Stimulated activated CD8-positive, alpha-beta memory T cell treated with anti-CD3 and anti-CD28 coated beads, Interleukin-2, amount 100 ng/mL, for 48 hours (primary cell): ENCODE data around the gene CCDC86.

ENCODE experiments used
- DNase-seq, 2 donors: peaks; one replicate each; pipeline ENCODE4 v3.0.0-alpha.2; 2020; ENCODE audit warnings: low read depth in 2 of 2

CCDC86 gene

GRCh38 chr11:60831501-60832079 is 10.3 kb upstream of the CCDC86 start:
- DNase-seq, result no peak

DNA sequence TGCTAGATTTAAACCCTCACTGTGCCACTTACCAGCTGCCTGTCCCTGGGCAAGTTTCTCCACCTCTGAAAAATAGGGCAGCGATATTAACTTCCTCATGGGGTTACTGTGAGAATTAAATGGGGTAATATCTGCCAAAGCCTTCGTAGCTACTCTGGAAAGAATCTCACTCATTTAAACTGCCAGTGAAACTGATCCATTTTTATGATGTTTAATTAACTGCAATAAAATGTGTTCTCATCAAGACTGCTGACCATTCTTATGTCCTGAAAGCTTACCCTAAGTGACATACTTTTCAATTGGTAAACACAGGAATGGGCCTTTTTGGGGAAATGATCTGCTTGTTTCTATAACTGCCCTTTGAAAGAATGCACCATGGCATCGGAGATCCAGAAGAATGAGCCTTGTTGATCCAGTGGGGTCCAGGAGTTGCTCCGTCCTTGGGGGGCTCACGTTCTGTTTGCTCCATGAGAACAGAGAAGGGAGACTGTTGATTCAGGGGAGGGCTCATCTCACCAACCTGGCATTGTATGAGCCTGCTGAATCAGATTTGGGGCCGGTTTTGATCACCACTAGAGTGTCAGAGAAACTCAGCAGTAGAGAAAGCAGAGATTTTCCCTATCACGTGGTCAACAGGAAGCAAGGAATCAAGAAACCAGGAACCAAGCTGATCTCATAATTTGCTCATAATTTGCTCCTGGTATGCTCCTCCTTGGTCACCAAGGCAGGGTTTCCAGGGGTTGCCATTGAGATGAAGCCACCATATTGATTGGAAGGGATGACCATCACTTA is 7.0 kb upstream of the CCDC86 start:
- DNase-seq, result no peak

DNA sequence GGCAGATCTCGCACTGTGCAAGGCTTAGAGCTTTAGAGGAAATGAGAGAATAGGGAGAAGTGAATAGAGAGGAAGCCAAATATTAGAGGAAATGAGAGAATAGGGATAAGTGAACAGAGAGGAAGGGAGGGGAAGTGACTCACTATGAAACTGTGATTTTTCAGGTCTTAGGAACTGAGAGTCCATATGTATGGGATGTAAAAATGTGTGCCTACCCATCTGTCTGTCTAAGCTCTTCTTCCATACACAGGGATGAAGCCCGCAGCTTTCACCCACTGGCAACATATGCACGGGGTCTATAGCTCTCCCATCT is 6.4 kb upstream of the CCDC86 start:
- DNase-seq, result no peak

DNA sequence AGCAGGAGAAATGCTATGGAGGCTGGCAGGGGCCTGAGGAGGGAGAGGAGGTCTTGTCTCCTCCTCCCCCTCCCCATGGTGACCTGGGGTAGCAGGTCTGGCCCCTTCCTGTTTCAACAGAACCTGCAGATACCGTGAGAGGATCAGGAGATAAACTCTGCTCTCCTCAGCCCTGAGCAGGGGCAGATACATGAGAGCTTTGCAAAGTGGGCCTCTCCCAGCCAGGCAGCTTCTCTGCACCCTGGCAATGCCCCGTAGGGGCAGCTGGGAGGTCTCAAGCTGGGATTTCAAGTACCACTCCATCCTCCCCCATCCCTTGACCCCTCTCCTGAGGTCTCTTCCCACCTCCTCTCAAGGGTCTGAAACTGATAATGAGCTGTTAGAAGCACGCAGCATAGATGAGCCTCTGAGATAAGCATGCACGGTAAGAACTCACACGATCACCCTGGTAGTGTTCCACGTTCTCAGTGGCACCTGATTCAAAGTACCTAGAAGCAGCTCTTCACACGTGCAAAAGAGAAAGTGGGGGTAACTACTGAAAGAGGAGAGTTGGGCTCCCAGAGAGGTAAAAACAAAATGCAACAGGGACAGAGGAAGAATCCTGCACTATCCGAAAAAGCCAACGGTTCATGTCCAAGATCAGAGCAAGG is 4.9 kb upstream of the CCDC86 start:
- no peak for DNase-seq

GRCh38 chr11:60838132-60838531 is 3.8 kb upstream of the CCDC86 start:
- DNase-seq, result no peak

DNA sequence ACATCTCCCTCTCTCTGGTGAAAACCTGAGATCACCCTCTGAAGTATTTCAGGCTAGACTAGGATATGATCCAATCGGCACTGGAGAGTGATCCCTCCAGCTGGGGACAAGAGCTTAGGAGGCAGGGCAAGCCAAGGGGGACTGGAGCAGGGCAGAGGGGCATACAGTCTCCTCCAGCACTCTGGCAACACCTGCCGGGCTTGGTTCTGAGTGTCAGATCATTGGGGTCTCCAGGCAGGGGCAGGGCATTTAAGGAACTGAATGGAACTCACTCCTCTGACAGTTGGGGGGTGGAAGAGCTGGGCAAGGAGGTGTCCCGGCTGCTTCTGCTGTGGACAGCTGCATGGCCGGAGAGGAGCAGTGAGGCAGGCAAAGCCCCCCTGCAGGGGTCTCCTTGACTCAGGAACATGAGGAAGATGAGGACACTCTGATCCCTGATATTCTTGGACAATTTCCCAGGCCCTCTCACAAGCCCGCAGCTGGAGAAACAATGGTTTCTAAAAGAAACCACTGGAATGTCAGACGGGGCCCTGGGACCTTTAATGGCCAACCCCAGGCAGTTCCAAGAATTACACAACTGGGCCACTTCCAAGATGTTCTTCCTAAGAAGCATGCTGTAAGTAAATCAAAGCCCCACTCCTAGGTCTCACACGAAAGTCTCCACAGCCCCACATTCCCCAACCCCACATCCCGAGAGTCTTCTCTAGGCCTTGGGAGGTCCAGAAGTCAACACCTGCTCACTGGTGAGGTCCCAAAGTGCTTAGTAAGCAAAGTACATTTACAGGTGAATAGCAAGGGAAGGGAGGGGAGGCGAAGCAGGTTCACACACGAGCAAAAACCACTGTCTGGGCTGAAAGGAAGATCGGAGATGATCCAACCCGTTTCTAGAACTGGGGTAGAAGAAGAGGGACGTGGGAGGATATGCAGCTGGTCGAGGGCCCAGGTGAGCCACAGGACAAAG is 1.2 kb upstream of the CCDC86 start:
- DNase-seq, result no peak

- no peak for DNase-seq
Observed at GRCh38 chr11:60842668-60843600, 1.0 kb downstream of the CCDC86 start.

DNA sequence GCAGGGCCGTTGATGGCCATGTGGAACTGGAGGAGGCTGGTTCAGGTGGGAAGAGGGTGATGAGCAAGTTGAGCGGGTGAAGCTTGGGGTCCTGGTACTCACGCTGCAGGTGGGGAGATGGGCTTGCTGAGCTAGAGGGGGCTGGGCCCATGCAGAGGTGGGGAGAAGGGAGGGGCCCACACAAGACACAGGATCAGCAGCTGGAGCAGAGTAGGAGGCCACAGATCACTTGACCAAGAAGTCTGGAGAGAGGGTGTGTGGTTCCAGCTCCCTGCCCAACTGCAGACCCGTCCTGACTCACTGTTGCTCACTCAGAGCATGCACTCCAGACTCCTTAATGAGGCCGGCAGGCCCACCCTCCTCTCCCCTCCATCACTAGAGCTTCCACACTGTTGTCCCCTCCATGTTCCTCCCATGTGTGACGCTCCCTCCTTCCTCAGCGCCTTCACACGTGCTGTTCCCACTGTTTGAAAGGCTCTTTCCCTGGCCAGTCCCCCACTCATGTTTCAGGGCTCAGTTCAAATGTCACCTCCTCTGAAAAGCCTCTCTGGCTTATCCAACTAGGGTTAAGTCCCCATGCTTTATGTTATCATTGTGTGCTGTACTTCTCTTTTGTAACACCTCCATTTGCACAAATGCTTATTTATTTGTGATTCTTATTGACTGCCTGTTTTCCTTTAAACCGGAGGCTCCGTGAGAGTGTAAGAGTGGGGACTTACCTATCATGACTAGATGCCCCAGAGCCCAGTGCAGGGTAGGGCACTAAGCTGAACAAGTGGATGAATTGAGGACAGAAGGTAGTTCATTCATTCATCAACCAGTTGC is 2.3 kb downstream of the CCDC86 start:
- DNase-seq, result no peak

GRCh38 chr11:60844870-60845221 is 2.9 kb downstream of the CCDC86 start:
- DNase-seq, result no peak

DNA sequence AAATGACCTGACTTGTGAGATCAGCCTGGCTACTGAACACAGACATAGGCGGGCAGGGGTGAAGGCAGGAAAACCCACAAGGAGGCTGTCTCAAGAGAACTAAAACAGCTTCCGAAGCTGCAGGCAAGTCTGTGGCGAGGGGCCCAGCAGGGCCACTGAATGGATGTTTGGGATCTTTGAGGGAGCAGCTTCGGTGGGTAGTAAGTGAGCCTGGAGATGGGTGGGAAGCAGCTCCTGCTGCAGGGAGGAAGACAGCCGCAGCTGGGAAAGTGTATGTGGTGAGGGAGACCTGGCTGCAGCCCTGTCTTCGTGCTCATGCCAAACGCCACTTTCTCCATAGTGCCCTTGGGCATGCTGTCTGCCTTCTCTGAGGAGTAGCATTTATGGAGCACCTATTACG is 3.4 kb downstream of the CCDC86 start:
- no peak for DNase-seq

- DNase-seq, result no peak
Observed at GRCh38 chr11:60847281-60847680, 5.4 kb downstream of the CCDC86 start.

- DNase-seq, result no peak
Observed at GRCh38 chr11:60847896-60848295, 6.0 kb downstream of the CCDC86 start.

GRCh38 chr11:60848714-60849151 is 6.8 kb downstream of the CCDC86 start:
- no peak for DNase-seq

DNA sequence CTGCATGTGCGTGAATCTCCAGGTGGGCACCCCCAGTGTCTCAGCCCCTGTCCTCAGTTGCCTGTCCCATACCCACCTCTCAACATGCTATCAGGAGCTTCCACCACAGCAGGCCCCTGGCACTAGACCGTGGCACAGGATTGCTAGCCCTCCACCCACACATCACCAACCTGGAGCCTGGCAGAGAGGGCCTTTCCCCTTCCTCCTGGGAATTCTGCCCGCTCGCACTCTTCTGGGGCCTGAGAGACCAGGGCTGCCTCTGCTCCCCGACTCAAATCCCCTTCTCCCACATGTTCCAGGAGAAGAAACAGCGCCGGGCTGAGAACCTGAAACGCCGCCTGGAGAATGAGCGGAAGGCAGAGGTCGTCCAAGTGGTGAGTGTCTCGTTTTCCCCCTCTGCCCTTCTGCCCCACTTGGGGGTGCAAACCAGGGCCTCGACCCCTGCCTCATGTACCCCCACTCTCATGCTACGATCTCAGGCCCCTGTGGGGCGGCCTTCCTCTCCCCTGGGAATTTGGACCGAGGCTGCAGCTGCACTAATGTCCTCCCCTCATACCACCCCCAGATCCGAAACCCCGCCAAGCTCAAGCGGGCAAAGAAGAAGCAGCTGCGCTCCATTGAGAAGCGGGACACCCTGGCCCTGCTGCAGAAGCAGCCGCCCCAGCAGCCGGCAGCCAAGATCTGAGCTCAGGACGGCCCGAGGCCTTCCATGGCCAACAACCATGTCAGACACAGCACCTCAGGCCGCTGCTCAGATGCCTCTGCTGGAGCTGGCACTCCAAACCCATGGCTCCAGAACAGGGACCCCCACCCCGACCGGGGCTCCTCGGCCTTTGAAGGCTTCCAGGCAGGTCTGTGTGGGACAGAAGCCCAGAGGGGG is 8.0 kb downstream of the CCDC86 start:
- DNase-seq, result no peak

- DNase-seq, result no peak
Observed at GRCh38 chr11:60851327-60852104, 9.6 kb downstream of the CCDC86 start.

DNA sequence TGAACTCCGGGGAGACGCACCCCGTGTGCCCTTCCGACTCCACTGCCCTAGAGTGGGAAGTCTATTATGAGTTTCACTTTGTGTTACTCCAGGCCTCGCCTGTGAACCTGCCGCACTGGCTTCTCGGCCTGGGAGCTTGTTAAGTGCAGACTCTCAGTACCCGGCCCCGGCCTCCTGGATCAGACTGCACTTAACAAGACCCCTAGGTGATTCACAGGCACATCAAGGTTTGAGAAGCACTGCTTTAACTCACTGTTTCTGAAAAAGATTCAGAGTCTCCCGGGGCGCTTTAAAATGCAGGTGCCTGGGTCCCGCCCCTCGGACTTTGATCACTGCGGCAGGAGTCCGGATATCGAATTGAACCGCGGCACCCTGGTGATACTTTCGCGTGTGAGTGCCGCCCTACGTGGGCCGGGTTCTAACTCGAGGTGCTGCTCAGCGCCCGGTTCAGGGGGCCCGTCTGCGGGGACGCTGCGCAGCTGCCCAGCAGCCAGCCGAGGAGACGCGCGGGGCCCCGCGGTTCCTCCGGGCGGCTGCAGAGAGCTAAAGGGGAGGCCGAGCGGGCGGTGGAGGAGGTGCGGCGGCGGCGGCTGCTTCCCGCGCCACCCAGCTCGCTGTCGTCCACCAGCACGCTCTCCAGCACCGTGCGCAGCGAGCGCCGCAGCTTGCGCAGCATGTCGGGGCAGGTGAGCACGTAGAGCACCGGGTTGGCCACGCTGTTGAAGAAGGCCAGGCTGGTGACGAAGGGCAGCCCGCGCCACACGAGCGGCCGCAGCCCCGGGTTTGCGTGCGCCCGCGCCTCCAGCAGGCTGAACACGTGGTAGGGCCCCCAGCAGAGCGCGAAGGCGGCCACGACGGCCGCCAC is 10.4 kb downstream of the CCDC86 start:
- no peak for DNase-seq
